Peyer's patch (tissue), 4 donors: Measurements from ENCODE around the gene RELB. TPM values are rescaled to one million over a fixed set of nuclear protein-coding genes. Genes with fewer than 3 reads are reported as not detected.
A peak's percentile ranks its signal among the peaks of the same experiment; 100 is the strongest.

Source experiments
- DNase-seq, 3 donors: peaks; one replicate each; pipeline ENCODE4 v3.0.0-alpha.2; 2017 to 2019
- H3K27ac ChIP-seq, 4 donors: fragments of 200-600 bp; sonication (generic); one replicate each; pipeline ENCODE4 v1.5.1; 2016 to 2019
- H3K27me3 ChIP-seq, 2 donors: fragments of 200-600 bp; sonication (generic); one replicate each; pipeline ENCODE4 v1.5.1; 2019
- H3K36me3 ChIP-seq, 3 donors: fragments of 200-600 bp; sonication (generic); one replicate each; pipeline ENCODE4 v1.5.1; 2016 to 2019
- H3K4me1 ChIP-seq, 4 donors: fragments of 200-600 bp; sonication (generic); one replicate each; pipeline ENCODE4 v1.5.1; 2016 to 2019
- H3K4me3 ChIP-seq, 4 donors: fragments of 200-600 bp; sonication (generic); 1 replicate in 3 of 4; 2 replicates in 1 of 4; pipeline ENCODE4 v1.5.1; 2016 to 2019; ENCODE audit warnings: mild to moderate bottlenecking in 1 of 4
- H3K9me3 ChIP-seq, 4 donors: fragments of 200-600 bp; sonication (generic); one replicate each; pipeline ENCODE4 v1.5.1; 2016 to 2019; ENCODE audit warnings: mild to moderate bottlenecking in 1 of 4
- POLR2A ChIP-seq, 2 donors: fragments of 450-650 bp; IDR thresholded peaks; one replicate each; pipeline ENCODE4 v1.5.1; 2017; ENCODE audit warnings: antibody characterized with exemption in 2 of 2, mild to moderate bottlenecking in 2 of 2, moderate library complexity in 2 of 2
- total RNA-seq, 4 donors: library from RNA; depleted of rRNA; stranded (reverse); fragments of >200 nt; gene quantifications; one replicate each; pipeline ENCODE4 v1.1.0, GENCODE V29; 2016
- TF ChIP-seq, protein P1 (sequence below), 6 experiments: fragments of 450-650 bp in 4 of 6; fragments of 200-600 bp in 2 of 6; sonication (generic) in 1 of 6; IDR thresholded peaks; one replicate each; pipeline ENCODE4 v1.5.1; 2017 to 2019; ENCODE audit warnings: antibody characterized with exemption in 6 of 6, mild to moderate bottlenecking in 3 of 6, moderate library complexity in 1 of 6

The RELB gene
- total RNA-seq, 4 donors from 2014 or later: 13.3 to 49.8 (median 20.4) TPM

GRCh38 chr19:45051929-45052579, 50.8 kb downstream of the RELB start:
- H3K9me3 ChIP-seq: no peaks in the 10 kb centered on the region
- H3K27ac ChIP-seq: peak overlapping the region; percentile 13 to 62 (median 48)
- peaks cover 0 to 55% (median 0%) of the 10 kb centered on the region in 3 donors for H3K36me3 ChIP-seq
- DNase-seq: peak; percentile 59 to 79 (median 66)
- TF ChIP-seq POLR2A (IDR thresholded peaks at IDR 0.05): no peak
- TF ChIP-seq, protein P1, sequence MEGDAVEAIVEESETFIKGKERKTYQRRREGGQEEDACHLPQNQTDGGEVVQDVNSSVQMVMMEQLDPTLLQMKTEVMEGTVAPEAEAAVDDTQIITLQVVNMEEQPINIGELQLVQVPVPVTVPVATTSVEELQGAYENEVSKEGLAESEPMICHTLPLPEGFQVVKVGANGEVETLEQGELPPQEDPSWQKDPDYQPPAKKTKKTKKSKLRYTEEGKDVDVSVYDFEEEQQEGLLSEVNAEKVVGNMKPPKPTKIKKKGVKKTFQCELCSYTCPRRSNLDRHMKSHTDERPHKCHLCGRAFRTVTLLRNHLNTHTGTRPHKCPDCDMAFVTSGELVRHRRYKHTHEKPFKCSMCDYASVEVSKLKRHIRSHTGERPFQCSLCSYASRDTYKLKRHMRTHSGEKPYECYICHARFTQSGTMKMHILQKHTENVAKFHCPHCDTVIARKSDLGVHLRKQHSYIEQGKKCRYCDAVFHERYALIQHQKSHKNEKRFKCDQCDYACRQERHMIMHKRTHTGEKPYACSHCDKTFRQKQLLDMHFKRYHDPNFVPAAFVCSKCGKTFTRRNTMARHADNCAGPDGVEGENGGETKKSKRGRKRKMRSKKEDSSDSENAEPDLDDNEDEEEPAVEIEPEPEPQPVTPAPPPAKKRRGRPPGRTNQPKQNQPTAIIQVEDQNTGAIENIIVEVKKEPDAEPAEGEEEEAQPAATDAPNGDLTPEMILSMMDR (IDR thresholded peaks at IDR 0.05): no peak
- no peak overlapping the region for H3K4me3 ChIP-seq
- H3K27me3 ChIP-seq: no peaks in the 10 kb centered on the region
- H3K4me1 ChIP-seq: peaks cover 0 to 12% (median 2%) of the 10 kb centered on the region in 4 donors

GRCh38 chr19:45056831-45057230, 55.6 kb downstream of the RELB start:
- H3K36me3 ChIP-seq: peaks cover 0 to 99% (median 4%) of the 10 kb centered on the region in 3 donors
- no peak for DNase-seq

DNA sequence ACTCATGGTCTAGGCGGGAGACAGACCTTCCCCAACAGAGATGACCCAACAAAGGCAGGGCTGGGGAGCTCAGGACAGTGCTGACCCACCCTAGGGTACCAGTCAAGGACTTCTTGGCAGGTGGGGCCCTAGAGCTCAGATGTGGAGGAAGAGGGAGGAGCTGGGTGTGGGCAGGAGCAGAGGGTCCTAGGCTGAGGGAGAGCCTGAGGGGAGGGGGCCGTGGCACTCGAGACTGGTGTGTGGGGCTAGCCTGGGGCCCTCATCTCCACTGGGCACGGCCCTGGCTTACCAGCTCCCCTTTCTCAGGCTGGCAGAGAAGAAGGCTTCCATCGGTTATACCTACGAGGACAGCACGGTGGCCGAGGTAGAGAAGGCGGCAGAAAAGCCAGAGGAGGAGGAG, 56.2 kb downstream of the RELB start:
- H3K9me3 ChIP-seq: no peaks in the 10 kb centered on the region
- peaks cover 0 to 99% (median 4%) of the 10 kb centered on the region in 3 donors for H3K36me3 ChIP-seq
- no peak overlapping the region for H3K4me3 ChIP-seq
- no peak for DNase-seq
- no peaks in the 10 kb centered on the region for H3K4me1 ChIP-seq
- H3K27ac ChIP-seq: peak overlapping the region in 1 of 4 donors; percentile 14
- TF ChIP-seq POLR2A (IDR thresholded peaks at IDR 0.05): no peak
- TF ChIP-seq, protein P1 (IDR thresholded peaks at IDR 0.05): no peak
- no peaks in the 10 kb centered on the region for H3K27me3 ChIP-seq

More at GRCh38 chr19:45056831-45057230, 55.6 kb downstream of the RELB start:
- Histone ChIP-seq H3K4me1 (peaks cover 0 to 4% (median 0%) of the 10 kb centered on the region in 4 donors), H3K27me3 (no peaks in the 10 kb centered on the region), H3K4me3 (no peak overlapping the region), H3K27ac (peak overlapping the region in 1 of 4 donors; percentile 14), H3K9me3 (no peaks in the 10 kb centered on the region)
- TF ChIP-seq POLR2A (IDR thresholded peaks at IDR 0.05): no peak

DNA sequence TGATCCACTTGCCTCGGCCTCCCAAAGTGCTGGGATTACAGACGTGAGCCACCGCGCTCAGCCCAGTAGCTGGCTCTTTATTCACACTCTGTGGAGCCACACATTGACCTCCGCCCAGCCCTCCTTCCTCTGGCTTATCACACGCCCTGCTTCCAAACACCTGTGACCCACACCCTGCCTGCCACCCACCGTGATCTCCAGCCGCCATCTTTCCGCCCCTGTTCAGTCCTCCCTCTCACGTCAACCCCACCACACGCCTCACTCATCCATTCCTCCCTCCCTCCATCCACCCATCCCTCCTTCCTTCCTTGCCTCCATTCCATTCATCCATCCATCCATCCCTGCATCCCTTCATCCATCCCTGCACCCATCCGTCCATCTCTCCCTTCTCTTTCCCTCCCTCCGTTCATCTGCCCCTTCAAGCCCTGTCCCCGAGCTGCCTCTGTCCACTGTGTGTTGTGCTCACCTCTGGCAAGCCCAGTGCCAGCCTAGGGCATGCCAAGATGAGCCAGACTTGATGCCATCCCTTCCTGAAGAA, 57.4 kb downstream of the RELB start:
- no peak for DNase-seq
- H3K36me3 ChIP-seq: peaks cover 0 to 98% (median 4%) of the 10 kb centered on the region in 3 donors

GRCh38 chr19:45059258-45059965, 58.1 kb downstream of the RELB start:
- H3K4me3 ChIP-seq: no peak overlapping the region
- TF ChIP-seq POLR2A (IDR thresholded peaks at IDR 0.05): no peak
- TF ChIP-seq, protein P1 (IDR thresholded peaks at IDR 0.05): peak; percentile 72 to 94 (median 90)
- H3K9me3 ChIP-seq: no peaks in the 10 kb centered on the region
- no peaks in the 10 kb centered on the region for H3K27me3 ChIP-seq
- no peak overlapping the region for H3K27ac ChIP-seq
- H3K36me3 ChIP-seq: peaks cover 0 to 98% (median 4%) of the 10 kb centered on the region in 3 donors
- DNase-seq: peak; percentile 84 to 93 (median 84)
- no peaks in the 10 kb centered on the region for H3K4me1 ChIP-seq

More for the DNA sequence above, 57.4 kb downstream of the RELB start:
- no peak for TF ChIP-seq POLR2A (IDR thresholded peaks at IDR 0.05)
- TF ChIP-seq, protein P1 (IDR thresholded peaks at IDR 0.05): no peak
- H3K27me3 ChIP-seq: no peaks in the 10 kb centered on the region
- no peaks in the 10 kb centered on the region for H3K9me3 ChIP-seq
- no peak overlapping the region for H3K4me3 ChIP-seq
- H3K27ac ChIP-seq: no peak overlapping the region
- H3K4me1 ChIP-seq: no peaks in the 10 kb centered on the region

- H3K4me1 ChIP-seq: no peaks in the 10 kb centered on the region
- no peaks in the 10 kb centered on the region for H3K9me3 ChIP-seq
- peaks cover 0 to 97% (median 4%) of the 10 kb centered on the region in 3 donors for H3K36me3 ChIP-seq
- H3K4me3 ChIP-seq: no peak overlapping the region
- no peak overlapping the region for H3K27ac ChIP-seq
- TF ChIP-seq POLR2A (IDR thresholded peaks at IDR 0.05): no peak
- TF ChIP-seq, protein P1 (IDR thresholded peaks at IDR 0.05): no peak
- no peak for DNase-seq
- no peaks in the 10 kb centered on the region for H3K27me3 ChIP-seq
These were observed 60.7 kb downstream of the RELB start for GRCh38 chr19:45061965-45062364.
